Transverse colon (tissue), 4 donors: ENCODE measurements around the gene CLN6.

Source experiments
- CTCF ChIP-seq, 5 experiments: fragments of 200-600 bp in 3 of 5; fragments of 450-650 bp in 2 of 5; sonication (generic) in 3 of 5; IDR thresholded peaks; 1 replicate in 2 of 5; 2 replicates in 3 of 5; pipeline ENCODE4 v1.5.1; 2016 to 2017; ENCODE audit warnings: antibody characterized with exemption in 5 of 5, inconsistent platforms in 3 of 5, mild to moderate bottlenecking in 2 of 5, moderate library complexity in 1 of 5
- POLR2A ChIP-seq: fragments of 450-650 bp; IDR thresholded peaks from one replicate; pipeline ENCODE4 v1.6.1; 2016; ENCODE audit warnings: antibody characterized with exemption, mild to moderate bottlenecking, moderate library complexity
- POLR2AphosphoS5 ChIP-seq, 3 donors: sonication (generic); formaldehyde crosslinking; IDR thresholded peaks; one replicate each; pipeline ENCODE4 v1.6.1; 2016; ENCODE audit warnings: antibody characterized with exemption in 3 of 3

- TF ChIP-seq CTCF (IDR thresholded peaks at IDR 0.05) (no peak), POLR2A (no peak), POLR2AphosphoS5 (IDR thresholded peaks at IDR 0.05) (no peak)
Measured at GRCh38 chr15:68213991-68214837, 15.3 kb downstream of the CLN6 start.
